Erythroblast (primary cell): ENCODE data around the gene BCL2.

Source experiments
- DNase-seq, 2 experiments: peaks; one replicate each; lab custom pipeline; 2025; lab: John Stamatoyannopoulos, UW
- GATA1 ChIP-seq: IDR thresholded peaks from 2 replicates; pipeline ENCODE4 v1.6.1; 2011; ENCODE audit warnings: low read depth, mild to moderate bottlenecking, control low read depth, low read length, moderate library complexity
- POLR2A ChIP-seq: IDR thresholded peaks from 2 replicates; pipeline ENCODE4 v1.6.1; 2011; ENCODE audit warnings: mild to moderate bottlenecking, low read length

Gene BCL2

DNA sequence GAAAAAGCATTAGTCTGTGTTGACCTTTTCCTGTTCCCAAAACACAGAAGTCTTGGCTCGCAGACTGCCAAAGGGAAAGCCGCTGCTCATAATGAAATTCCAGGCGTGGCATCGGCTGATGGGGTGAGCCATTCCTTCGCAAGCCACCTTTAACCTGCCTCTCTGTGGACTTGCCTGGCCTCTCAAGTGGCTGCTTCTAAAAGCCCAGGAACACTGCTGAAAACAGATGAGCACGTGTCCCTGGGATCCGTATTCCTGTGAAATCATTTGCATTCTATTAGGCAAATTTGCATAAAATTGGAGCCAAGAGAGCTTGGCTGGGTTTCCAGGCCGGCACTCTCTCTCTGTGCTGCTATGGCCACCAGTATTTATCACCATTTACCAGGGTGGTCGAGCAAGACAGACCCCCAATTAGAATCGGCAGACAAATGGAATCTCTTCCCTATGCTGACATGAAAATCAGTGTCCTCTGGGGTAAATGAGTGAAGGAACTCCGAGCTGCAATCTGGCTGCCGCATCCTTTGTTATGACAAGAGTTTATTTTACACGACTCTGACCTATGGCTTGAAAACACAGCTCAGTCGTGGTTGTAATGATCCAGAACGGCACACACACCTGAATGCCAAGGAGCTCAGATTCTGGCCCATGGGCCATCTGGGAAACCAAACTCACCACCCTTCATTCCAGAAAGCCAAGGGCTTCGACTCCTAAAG is 21.7 kb downstream of the BCL2 start:
- DNase-seq = no peak

DNA sequence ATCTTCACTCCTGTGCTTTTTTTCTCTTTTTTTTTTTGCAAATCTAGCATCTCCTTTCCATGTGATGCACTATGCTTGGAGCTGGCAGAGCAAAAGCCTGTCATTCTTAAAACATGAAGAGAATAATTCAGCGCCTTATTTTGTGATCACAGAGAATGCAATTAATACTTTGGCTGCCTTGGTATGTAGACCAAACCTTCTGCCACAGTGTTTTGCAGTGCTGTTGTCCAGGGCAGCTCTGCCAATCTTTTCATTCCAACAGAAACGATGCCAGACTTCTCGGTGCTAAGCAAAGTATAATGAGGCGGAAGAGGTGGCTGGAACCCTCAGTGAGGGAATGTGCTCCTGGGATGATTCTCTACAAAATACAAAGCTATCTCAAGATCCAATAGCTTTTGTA is 25.6 kb downstream of the BCL2 start:
- TF ChIP-seq POLR2A (no peak), GATA1 (no peak)

More for the DNA sequence above, 21.7 kb downstream of the BCL2 start:
- TF ChIP-seq GATA1 (no peak), POLR2A (no peak)

DNA sequence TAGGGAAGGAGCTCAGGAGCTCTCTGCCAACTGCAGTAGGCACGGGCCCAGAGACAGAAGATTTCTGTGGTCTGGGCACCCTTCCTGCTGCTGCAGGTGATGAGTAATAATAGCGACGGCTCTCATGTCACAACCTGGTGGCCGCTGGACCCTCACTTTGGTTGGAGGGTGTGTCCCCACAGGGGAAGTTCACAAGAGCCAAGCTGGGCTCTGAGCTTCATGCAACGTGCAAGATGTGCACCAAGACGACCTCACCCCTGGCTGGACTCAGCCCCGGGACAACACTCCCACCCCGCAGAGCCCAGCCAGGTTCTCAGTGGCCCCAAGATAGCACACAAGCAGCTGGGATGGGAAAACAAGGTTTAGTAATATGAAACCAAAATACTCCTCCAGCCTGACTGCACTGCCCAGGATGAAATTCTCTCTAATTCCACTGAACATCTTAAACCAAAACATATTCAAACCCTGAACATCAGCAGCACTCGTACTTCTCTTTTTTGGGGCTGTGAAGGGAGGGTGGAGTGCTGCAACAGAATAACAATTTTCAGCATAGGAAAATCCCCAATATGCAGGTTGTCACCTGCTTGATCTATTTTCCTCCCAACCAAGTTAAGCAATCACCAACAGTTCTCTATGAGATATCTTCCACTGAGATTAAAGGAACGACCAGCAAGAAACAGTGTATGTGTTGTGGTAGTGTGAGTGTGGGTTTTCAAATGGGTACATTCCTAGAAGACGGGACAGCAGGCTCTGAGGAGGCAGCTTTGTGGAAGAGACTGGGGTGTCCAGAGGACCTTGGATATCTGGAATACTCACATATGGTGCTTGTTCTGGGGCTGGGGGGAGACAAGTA is 26.5 kb downstream of the BCL2 start:
- no peak for DNase-seq
- TF ChIP-seq GATA1 (no peak), POLR2A (no peak)

More for the DNA sequence above, 25.6 kb downstream of the BCL2 start:
- DNase-seq = no peak

DNA sequence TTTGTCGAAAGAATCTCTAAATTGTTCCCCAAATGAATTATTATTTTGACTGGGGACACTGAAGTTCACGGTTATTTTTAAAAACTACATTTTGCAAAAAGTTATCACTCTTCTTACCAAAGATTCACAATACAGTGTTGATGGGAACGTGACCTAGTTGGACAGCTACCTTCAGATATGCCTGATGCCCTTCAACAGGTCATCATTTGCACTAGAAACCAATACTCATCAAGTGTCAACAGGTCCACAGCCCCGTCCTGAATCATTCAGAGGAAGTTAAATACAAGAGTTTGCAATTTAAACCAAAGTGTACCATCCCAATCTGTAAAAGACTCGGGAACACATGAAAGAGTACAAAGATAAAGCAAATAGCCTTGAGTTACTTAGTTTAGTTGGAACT is 28.3 kb downstream of the BCL2 start:
- no peak for DNase-seq
- TF ChIP-seq GATA1 (no peak), POLR2A (no peak)

DNA sequence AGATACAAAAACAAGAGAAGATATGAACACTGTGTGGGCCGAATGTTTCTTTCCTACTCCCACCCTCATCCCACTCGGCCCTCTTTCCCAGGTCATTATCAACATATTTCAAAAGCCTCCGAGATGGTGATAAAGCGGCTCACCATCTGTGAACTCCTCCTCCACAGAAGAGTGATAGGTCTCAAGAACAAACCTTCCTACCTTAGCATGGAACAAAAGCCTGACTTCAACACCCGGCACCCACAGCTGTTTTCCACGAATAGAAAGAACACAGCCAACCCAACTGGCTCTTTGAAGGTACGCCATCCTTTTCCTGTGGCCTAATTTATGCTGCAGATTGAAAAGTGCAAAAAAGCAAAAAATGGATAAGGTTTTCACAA is 28.8 kb downstream of the BCL2 start:
- DNase-seq = no peak
- no peak for TF ChIP-seq POLR2A
- TF ChIP-seq GATA1 = no peak

DNA sequence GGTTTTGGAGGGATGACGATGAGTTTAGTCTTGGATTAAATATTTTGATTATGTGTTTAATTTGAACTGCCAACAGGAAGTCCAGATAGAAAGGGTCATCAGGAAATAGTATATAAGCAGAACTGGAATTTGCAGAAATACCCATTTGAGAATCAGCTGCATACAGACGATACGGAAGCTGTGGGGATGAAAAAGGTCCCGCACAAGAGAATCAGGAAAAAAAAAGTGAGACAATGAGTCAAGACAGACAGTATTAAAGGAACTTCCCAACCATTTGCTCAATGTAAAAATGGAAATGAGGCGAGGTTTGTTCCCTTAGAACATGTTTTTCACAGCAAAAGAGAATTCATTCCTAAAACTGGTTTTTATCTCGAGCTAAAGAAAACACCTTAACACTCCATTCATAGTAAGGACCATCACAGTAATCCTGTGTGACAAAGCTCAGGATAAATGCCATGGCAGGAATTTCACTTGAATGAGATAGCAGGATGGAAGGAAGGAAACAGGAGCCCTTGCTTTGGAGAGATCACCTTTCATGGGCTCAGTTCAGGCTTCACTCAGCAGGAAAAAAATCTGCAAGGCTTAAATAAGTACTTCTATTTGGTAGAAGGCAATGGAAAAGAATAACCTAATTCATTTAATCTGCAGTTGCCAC is 29.3 kb downstream of the BCL2 start:
- DNase-seq = no peak
- TF ChIP-seq POLR2A = no peak
- TF ChIP-seq GATA1 = no peak

DNA sequence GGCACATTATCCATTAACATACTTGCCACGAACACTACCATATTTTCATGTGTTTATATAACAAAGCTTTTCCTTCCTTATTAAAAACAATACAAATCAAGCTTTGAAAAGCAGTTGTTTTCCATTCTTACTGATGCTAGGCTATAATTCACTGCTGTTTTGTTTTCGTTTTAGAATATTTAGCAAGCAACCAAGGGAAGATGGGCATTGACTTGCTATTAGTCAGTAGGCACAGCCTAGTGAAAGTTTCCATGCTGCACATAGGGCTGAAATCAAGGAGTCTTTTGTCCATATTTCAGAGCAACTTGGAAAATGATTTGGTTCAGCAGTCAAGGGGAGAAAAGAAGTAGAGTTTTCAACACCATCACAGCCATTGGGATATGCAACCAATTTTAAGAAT is 31.3 kb downstream of the BCL2 start:
- TF ChIP-seq GATA1 (no peak), POLR2A (no peak)
- no peak for DNase-seq

DNA sequence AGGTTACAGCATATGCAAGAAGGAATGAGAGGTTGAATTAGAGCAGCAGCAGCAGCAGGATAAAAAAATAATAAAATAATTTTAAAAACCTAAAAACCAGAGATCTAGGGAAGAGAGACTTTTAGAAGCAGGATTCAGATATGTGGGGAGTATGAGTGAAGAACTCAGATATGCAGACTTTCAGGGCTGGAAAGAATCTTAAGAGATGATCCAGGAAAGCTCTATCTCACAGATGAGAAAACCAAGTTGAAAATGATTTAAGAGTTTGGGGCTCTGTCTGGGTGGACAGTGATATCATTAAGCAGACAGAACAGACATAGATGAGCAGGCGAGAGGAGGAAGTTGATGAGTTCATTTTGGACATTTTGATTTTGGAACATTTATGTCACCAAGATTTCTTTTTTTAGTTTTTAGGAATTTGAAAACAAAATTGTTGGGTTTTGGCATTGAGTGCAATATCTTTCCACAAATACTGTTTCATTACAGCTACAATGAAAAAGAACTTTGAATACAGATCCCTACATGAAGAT is 31.8 kb downstream of the BCL2 start:
- TF ChIP-seq POLR2A = no peak
- no peak for TF ChIP-seq GATA1
- DNase-seq = no peak

DNA sequence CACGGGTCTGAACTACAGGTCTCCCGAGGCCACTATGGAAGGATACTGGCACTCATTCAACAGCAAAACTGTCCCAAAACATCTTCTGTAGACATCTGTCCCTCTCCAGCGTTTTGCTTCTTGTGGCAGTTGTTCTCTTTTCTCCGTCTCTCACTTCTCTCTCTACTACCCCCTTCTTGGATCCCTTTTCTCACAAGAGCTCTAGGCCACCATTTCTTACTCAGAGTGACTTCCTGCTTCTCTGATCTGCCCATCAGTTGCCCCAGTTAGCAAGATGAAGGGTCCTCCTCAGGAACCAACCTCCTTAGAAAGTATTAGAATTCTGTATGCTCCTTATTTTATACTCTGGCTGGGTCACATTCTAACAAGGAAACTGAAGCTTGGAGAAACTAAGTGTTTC is 32.6 kb downstream of the BCL2 start:
- no peak for DNase-seq
- TF ChIP-seq GATA1 (no peak), POLR2A (no peak)

DNA sequence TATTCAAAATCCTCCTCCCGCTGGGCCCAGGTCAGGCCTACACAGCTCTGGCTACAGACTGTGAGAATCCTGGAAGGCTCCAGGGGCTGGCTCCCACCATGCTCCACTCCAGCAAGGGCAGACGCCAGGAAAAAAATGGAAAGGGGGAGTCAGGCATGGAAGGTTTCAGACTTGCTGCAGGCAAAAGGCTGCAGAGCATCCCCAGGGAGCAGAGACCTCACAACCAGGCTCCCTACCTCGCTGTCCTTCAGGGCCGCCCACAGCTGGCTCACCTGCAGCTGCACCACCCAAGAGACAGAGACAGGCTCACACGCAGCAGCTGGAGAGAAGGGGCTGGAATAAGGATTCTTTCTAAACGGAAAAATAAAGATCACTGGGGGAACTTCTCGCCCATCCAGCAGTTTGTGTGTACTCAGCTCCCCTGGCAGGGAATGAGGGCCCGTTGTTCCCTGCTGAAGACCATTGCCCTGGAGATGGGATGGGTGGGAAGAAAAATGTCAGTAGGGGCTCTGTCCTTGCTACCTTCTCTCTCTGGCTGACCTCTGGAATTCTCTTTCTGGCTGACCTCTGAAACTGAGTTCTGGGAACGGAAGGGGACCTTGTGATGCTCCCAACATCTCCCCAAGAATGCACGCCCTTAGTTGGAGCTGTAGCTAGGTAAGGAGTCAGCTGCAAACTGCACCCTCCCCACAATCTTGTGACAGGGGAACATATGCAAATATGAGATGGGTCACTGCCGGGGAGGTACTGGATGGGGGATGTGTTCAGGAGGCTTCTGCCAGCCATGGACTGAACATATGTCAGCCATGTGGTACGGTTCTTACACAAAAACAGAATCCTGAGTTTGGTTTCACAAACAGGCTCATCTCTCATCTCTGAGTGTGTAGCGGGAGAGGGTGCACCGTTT is 34.5 kb downstream of the BCL2 start:
- no peak for DNase-seq
- TF ChIP-seq GATA1 = no peak
- no peak for TF ChIP-seq POLR2A

DNA sequence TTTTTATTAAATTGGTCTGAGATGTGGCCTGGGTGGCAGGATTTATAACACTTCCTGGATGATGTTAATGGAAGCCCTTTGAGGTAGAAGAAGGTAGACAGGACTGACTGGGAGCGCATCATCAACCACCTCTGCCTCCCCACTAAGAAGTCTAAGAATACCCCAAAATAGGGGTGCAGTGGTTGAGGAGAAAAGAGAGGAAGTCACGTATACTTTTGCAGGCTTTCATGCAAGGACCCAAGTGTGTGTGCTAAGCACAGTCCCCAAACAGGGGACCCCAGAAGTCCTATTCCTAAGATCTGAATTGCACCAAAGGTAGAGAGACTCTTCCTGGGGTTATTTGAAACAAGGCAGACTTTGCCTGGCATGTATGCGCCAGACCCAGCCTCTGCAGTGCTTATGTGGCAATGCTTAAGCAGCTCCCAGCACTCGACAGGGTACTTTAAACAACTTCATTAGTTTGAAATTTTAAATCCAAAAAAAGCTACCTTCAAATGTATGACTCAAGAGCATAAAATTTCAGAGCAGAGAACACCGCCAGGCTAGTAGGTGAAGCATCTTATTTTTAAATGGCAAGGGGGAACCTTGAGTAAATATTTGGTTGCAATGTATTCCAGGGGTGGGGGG is 35.3 kb downstream of the BCL2 start:
- DNase-seq = no peak
- TF ChIP-seq GATA1 = no peak
- no peak for TF ChIP-seq POLR2A

DNA sequence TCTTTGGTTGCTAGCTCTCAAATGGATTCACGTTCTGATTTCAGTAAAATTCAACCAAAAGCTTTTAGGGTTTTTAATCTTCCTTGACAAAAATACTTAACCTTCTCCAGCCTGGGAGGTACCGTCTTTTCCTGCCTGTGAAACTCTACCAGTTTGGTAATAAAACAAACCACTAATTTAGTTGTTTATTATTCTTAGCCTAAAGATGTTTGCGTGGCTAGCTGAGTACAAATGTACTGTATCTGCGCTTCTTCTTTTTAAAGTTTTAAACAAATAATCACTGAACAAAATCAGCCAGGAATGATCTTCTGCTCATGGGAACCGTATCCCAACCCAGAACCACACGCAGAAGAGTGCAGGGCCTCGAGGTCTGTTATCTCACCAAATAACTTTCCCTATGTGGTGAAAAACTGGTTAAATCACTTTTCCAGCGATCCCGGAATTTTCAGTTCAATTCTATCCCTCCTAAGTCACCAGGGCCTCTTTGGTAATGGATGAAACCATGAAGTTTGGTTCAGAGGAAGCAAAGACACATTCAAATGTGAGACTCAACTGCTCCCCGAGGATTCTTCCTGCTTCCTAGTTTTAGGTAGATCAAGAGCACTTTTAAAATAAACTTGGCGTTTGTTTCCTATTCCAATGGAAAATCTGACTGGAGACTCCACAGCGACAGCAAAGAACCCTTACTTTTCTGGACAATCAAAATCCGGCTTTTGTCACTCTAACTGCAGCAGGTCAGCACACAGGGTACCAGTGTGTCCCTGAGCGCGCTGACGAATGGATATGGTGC is 36.1 kb downstream of the BCL2 start:
- no peak for DNase-seq
- TF ChIP-seq GATA1 = no peak
- TF ChIP-seq POLR2A = no peak
